Activated T-helper 1 cell treated with anti-CD3 and anti-CD28 coated beads, Interleukin-12 subunit alpha, Interleukin-12 subunit beta, Interleukin-2, Interleukin-4 antibody, amounts not matched to agents 30 ng/mL and 10 ng/mL and 1 ng/mL, durations not matched to agents 14 hours and 24 hours and 36 hours (primary cell): Measurements from ENCODE around the gene NOL4L. TPM values are rescaled to one million over a fixed set of nuclear protein-coding genes. Genes with fewer than 3 reads are reported as not detected.

Source experiments
- DNase-seq: peaks from one replicate; pipeline ENCODE4 v3.0.0; 2021; ENCODE audit warnings: low spot score
- H3K27ac Mint-ChIP-seq: one replicate; pipeline ENCODE4 v1.8.0; 2021; ENCODE audit warnings: mild to moderate bottlenecking, mixed read lengths
- H3K27me3 Mint-ChIP-seq: one replicate; pipeline ENCODE4 v1.8.0; 2022; ENCODE audit warnings: mild to moderate bottlenecking, moderate library complexity, mixed read lengths; ENCODE audit not compliant: insufficient read depth
- H3K36me3 Mint-ChIP-seq: one replicate; pipeline ENCODE4 v1.8.0; 2021; ENCODE audit warnings: low read depth, mixed read lengths
- H3K4me1 Mint-ChIP-seq: one replicate; pipeline ENCODE4 v1.8.0; 2021; ENCODE audit warnings: low read depth, mixed read lengths
- H3K4me3 Mint-ChIP-seq: one replicate; pipeline ENCODE4 v1.8.0; 2021; ENCODE audit warnings: mild to moderate bottlenecking, moderate library complexity, mixed read lengths
- H3K9me3 Mint-ChIP-seq: one replicate; pipeline ENCODE4 v1.8.0; 2021; ENCODE audit warnings: mixed read lengths
- intact Hi-C: fragments of 100-400 bp; cut with micrococcal nuclease; formaldehyde crosslinking; loops from one replicate; pipeline ENCODE4 v1.15.1; 2024
- total RNA-seq: library from RNA; stranded (reverse); gene quantifications from 2 replicates; pipeline ENCODE4 v1.2.3, GENCODE V29; 2022

Gene NOL4L
- total RNA-seq, 1 donor from 2014 or later: 14.3 TPM

- DNase-seq: no peak
- Mint-ChIP-seq H3K36me3 (no peaks in the 10 kb centered on the region), H3K9me3 (no peaks in the 10 kb centered on the region), H3K27ac (no peak overlapping the region), H3K4me1 (no peaks in the 10 kb centered on the region), H3K27me3 (no peaks in the 10 kb centered on the region), H3K4me3 (no peak overlapping the region)
- intact Hi-C loops: no loop called here
Observed at GRCh38 chr20:32455901-32456701, 129.0 kb downstream of the NOL4L start.

DNA sequence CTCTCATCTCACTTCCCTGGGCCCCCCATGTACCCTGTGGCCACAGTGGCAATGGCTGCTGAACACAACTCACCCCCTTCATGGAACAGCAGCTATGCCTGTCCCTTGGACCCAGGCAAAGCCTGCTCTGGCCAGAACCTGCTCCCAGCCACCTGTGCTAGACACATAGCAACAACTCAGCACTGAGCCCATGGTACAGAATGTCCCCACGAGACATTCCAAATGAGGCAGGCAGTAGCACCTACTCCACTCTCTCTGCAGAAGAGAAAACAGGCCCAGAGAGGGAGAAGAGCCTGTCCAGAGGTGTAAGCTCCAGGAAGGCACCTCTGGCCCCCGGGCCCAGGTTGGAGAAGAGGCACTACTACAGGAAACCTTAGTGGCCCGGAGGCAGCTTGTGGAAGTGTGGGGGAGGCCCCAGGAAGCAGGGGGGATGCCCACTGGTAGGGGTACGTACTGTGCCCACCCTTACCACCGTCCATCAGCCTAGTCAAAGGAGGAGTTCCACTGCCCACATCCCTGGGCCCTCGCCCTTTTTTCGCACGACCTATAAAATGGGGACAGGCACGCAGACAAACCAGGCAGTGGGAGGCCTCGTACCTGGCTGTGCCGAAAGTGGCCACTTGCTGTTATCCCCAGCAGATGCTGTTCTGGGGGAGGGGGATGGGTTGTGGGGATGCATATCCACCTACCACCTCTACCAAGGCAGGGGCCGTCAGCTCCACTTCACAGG, 129.8 kb downstream of the NOL4L start:
- no peaks in the 10 kb centered on the region for H3K9me3 Mint-ChIP-seq
- H3K4me3 Mint-ChIP-seq: no peak overlapping the region
- no peak for DNase-seq
- H3K36me3 Mint-ChIP-seq: no peaks in the 10 kb centered on the region
- no peak overlapping the region for H3K27ac Mint-ChIP-seq
- H3K27me3 Mint-ChIP-seq: no peaks in the 10 kb centered on the region
- no peaks in the 10 kb centered on the region for H3K4me1 Mint-ChIP-seq
- intact Hi-C loops: no loop called here

DNA sequence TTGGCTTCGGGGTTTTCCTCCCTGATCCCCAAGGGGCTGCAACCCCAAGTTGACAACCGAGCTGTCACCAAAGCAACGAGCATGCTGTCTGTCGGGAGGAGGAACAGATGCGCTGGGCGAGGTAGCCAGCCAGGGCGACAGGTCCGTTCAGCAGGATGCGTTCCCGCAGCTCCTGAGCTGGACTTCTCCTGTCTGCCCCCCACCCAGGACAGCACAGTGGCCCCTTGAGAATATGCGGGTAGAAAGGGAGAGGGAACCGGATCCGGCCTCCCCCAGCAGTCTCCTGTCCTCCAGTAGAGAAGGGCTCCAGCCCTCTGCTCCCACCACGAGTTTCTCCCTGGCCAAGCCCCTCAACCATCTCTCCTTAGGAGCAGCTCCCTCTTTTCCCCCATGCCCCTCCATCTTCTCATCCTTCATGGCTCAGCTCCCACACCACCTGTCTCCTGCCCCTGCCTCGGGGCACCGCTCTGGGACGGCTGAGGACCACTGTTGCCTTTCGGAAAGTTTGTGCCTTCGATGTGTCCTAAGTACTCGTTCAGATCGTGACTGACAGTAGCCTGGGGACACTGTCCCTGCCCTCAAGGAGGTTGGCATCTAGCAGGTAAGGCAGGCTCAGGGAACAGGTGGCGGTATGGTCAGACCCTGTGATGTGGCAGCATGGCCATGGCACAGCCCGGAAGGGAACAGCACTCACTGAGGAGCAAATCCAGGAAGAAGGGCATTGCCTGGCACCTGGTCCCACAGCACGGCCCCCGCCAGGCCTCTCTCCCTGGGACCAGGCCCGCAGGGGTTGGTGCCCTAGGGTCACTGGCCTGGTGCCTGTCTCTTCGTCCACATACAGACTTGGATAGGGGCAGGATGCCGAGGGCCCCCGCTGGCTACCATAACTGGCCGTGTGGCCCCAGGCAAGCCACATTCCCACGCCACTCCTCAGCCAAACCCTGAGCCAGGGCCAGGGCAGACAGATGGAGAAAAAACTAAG, 130.7 kb downstream of the NOL4L start:
- Mint-ChIP-seq H3K4me3 (no peak overlapping the region), H3K27me3 (no peaks in the 10 kb centered on the region), H3K9me3 (no peaks in the 10 kb centered on the region), H3K27ac (peak overlapping the region; percentile 65), H3K4me1 (no peaks in the 10 kb centered on the region), H3K36me3 (no peaks in the 10 kb centered on the region)
- intact Hi-C loops: no loop called here
- DNase-seq: no peak

DNA sequence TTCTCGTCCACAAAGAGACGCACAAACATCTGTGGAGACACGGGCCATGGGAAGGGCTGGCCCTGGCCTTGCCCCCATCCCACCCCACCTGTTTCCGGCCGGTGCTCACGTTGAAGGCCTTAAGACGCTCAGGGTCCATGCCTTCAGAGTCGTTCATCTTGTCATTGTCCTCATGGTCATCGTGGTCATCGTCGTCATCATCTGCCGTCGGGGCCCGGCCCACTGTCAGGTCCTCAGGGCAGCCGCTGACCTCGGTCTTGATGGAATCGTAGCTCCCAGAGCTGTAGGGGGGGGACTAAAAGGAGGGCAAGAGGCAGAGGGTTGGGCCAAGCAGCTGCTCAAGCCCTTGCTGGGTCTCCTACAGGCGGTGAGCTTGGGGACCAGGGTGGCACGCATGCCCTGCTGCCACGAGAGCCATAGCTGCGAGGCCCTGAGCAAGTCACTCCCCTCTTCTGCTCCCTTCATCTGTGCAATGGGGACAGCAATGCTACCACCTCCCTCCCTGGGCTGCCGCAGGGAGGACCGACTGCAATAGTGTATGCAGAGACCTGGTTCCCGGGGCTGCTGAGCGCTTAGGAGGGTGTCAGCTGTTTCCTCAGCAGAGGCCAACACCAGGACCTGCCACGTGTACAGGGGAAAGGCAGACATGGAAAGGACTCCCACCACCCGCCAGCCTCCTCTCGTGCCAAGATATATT, 131.5 kb downstream of the NOL4L start:
- no peak for DNase-seq
- Mint-ChIP-seq H3K27me3 (no peaks in the 10 kb centered on the region), H3K27ac (no peak overlapping the region), H3K9me3 (no peaks in the 10 kb centered on the region), H3K4me3 (no peak overlapping the region), H3K36me3 (no peaks in the 10 kb centered on the region), H3K4me1 (no peaks in the 10 kb centered on the region)
- intact Hi-C loops: no loop called here

DNA sequence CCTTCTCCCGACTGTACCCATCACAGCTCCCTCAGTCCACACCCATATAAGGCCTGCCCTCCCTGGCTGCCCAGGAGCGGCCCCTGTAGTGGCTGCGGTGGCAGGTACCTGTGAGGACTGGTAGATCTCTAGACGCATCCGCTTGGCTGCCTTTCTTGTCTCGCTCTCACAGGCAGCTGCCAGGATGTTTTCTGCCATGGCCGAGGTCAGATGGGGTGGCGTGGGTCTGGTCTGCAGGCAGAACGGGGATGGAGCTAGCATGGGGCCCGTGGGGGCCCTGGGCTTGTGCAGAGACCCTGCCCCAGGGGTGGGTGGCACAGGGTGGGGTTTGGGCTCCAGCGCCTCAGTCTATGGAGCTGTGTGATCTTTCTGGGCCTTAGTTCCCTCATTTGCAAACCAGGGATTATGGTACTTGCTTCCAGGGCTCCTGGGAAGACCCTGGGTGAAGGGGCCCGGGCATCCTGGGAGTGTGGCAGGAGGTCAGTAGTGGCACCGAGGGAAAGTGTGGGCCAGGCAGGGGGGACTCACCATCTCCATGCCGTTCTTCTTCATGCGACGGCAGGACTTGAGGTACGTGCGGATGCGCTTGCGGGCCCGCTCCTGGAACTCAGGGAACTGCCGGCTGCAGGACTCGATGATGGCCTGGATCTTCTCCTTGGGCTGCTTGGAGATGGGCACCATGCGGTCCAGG, 132.2 kb downstream of the NOL4L start:
- Mint-ChIP-seq H3K36me3 (no peaks in the 10 kb centered on the region), H3K27ac (no peak overlapping the region), H3K4me1 (no peaks in the 10 kb centered on the region), H3K9me3 (no peaks in the 10 kb centered on the region), H3K4me3 (no peak overlapping the region), H3K27me3 (no peaks in the 10 kb centered on the region)
- intact Hi-C loops: no loop called here
- no peak for DNase-seq

DNA sequence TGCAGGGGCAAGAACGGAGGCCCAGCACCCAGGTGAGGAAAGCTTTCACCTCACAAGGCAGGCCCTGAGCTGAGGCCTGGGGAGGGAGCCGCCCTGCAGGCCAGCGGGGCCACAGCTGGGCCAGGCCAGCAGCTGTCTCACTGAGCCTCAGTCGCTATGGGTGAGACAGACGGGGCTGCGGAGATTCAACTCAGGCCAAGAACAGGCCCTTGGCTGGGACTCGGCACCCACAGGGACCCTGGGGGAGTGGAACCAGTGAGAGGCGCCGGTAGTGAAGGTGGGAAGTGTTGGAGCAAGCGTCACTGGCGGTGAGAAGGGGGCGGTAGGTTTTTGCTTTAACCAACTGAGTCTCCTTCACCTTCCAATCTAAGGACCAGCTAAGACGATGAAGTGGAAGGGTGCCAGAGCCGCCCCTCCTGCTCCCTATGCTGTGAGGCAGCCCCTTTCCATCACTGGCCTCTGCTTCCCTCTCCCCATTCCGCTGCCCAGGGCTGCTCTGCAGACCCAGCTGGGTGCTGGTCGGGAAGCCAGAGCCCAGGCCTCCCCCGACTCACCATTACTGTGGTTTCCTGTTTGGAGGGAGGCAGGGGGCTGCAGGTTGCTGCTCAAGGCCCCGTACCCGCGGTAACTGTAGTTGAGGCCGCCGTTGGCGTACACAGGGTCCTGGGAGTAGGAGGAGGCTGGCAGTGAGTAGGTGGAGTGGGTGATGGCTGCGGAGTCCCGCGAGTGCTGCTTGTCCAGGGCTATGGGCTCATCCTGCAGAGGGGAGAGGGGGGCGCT, 133.3 kb downstream of the NOL4L start:
- Mint-ChIP-seq H3K27ac (peak overlapping the region; percentile 55), H3K4me1 (no peaks in the 10 kb centered on the region), H3K4me3 (no peak overlapping the region), H3K36me3 (peaks cover 1% of the 10 kb centered on the region), H3K27me3 (no peaks in the 10 kb centered on the region), H3K9me3 (no peaks in the 10 kb centered on the region)
- intact Hi-C loops: no loop called here
- no peak for DNase-seq

- peaks cover 3% of the 10 kb centered on the region for H3K36me3 Mint-ChIP-seq
- intact Hi-C loops: no loop called here
Observed at GRCh38 chr20:32451340-32451681, 133.8 kb downstream of the NOL4L start.

DNA sequence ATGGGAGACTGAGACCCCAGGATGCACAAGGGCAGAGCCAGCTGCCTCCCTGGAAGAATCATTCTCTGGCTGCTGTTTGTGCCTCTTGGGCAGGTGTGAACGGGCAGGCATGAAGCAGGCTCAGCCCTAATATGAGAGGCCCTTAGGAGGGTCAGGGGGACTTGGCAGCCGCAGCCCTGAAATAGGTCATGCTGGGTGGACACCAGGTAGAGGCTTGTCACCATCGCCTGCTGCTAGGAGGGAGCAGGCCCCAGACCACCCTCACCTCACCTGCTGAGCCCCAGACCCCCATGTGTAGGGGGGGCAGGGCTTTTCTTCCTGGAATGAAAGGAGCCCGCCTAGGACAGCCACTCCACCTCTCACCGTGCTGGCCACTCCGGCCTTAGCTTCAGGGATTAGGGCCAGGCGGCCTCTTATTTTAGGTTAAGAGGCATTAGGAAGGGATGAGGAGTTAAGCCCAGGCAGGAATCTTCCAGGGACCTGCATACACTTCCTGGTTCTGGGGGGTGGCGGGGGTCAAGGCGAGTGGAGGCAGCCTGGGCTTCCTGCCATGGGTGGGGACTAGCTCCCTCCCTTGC, 134.6 kb downstream of the NOL4L start:
- H3K4me1 Mint-ChIP-seq: peaks cover 1% of the 10 kb centered on the region
- DNase-seq: no peak
- H3K27ac Mint-ChIP-seq: no peak overlapping the region
- peaks cover 3% of the 10 kb centered on the region for H3K36me3 Mint-ChIP-seq
- no peaks in the 10 kb centered on the region for H3K27me3 Mint-ChIP-seq
- no peaks in the 10 kb centered on the region for H3K9me3 Mint-ChIP-seq
- no peak overlapping the region for H3K4me3 Mint-ChIP-seq
- intact Hi-C loops: no loop called here

More at GRCh38 chr20:32451340-32451681, 133.8 kb downstream of the NOL4L start:
- DNase-seq: no peak
- Mint-ChIP-seq H3K27me3 (no peaks in the 10 kb centered on the region), H3K4me1 (no peaks in the 10 kb centered on the region), H3K27ac (no peak overlapping the region), H3K9me3 (no peaks in the 10 kb centered on the region), H3K4me3 (no peak overlapping the region)

DNA sequence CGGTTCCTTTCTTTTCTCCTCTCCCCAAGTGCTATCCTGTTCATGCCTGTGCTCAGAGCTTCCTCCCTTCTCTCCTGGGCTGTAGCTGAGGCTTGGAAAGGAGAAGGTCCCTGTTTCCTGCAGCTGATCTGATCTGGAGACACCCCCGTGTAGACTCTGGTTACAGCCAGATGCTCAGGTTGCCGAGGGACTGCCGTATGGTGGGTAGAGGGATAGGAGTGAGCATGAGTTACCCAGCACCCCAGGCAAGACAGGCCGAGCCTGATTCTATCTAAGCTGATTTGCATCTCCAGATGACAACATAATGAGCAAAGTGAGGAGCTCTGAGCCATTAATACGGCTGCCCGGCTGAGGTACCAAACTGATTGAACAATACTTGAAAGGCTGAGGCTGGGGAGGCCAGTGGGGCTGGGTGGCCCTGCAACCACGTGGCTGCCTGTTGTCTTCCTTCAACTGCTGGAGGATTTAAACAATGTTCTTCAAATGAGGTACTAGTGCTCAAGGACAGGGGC, 135.2 kb downstream of the NOL4L start:
- Mint-ChIP-seq H3K4me3 (no peak overlapping the region), H3K9me3 (no peaks in the 10 kb centered on the region), H3K27ac (peak overlapping the region; percentile 36), H3K36me3 (peaks cover 8% of the 10 kb centered on the region), H3K27me3 (no peaks in the 10 kb centered on the region), H3K4me1 (peaks cover 8% of the 10 kb centered on the region)
- intact Hi-C loops: no loop called here
- no peak for DNase-seq

DNA sequence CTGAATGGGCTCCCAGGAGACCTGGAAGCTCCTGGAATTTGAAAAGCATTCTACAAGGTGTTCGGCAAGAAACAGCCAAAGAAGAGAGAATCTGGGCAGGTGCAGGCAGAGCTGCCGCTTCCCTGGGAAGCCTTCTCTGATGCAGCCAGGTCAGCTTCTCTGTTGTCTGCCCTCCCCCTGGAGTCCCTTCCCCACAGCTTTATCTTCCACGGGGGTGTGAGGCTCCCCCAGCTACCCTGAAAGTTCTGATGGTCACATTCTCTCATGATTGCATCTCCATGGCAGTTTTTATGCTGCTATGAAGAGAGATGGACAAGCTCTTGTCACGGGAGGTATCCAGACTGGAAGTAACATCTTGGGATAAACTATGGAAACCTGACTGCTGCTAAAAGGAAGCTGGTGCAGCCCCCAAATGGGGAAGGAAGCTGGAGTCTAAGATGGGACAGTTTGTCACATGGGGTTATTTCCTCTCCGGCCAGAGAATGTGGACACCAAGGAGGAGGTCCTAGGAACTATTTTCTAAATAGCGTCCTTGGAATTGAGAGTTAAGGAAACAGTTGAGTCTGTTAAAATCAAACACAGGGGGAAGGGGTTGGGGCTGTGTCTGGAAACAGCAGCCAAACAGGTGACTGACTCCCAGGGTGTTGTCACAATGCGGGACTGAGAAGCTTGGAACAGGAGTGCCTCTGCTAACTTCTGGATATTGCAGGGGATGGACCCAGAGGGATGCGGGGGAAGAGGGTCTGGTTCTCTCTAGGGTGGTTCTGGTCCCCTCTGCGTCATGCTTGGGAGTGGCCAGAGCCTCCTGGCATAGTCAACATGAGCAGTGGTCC, 135.9 kb downstream of the NOL4L start:
- H3K9me3 Mint-ChIP-seq: no peaks in the 10 kb centered on the region
- H3K4me3 Mint-ChIP-seq: no peak overlapping the region
- no peaks in the 10 kb centered on the region for H3K27me3 Mint-ChIP-seq
- no peak for DNase-seq
- intact Hi-C loops: no loop called here
- H3K36me3 Mint-ChIP-seq: peaks cover 8% of the 10 kb centered on the region
- H3K27ac Mint-ChIP-seq: no peak overlapping the region
- peaks cover 8% of the 10 kb centered on the region for H3K4me1 Mint-ChIP-seq
